GM21447 (cell line): ENCODE measurements around the gene ZKSCAN8.

ENCODE experiments used
- ATAC-seq: cut with Tn5 transposase; IDR thresholded peaks from one replicate; pipeline ENCODE4 v1.9.1; 2021; ENCODE audit not compliant: unreplicated experiment

ZKSCAN8 gene

GRCh38 chr6:28139860-28140543 is 1.7 kb upstream of the ZKSCAN8 start:
- no peak for ATAC-seq

- ATAC-seq = no peak
Observed at GRCh38 chr6:28140616-28141015, 1.1 kb upstream of the ZKSCAN8 start.

- ATAC-seq = no peak
Observed at GRCh38 chr6:28142446-28142845, 763 bp downstream of the ZKSCAN8 start.

GRCh38 chr6:28145231-28145630 is 3.5 kb downstream of the ZKSCAN8 start:
- ATAC-seq = no peak

GRCh38 chr6:28152531-28152930 is 10.8 kb downstream of the ZKSCAN8 start:
- ATAC-seq = no peak

GRCh38 chr6:28153546-28153945 is 11.9 kb downstream of the ZKSCAN8 start:
- no peak for ATAC-seq

- no peak for ATAC-seq
Observed at GRCh38 chr6:28154357-28154756, 12.7 kb downstream of the ZKSCAN8 start.

- ATAC-seq = no peak
Observed at GRCh38 chr6:28158318-28158717, 16.6 kb downstream of the ZKSCAN8 start.

- ATAC-seq = no peak
Observed at GRCh38 chr6:28159029-28159607, 17.4 kb downstream of the ZKSCAN8 start.

- ATAC-seq = no peak
Observed at GRCh38 chr6:28160233-28160632, 18.6 kb downstream of the ZKSCAN8 start.

GRCh38 chr6:28161410-28162079 is 19.9 kb downstream of the ZKSCAN8 start:
- peak; percentile 91 for ATAC-seq

- no peak for ATAC-seq
Observed at GRCh38 chr6:28165563-28165962, 23.9 kb downstream of the ZKSCAN8 start.

- no peak for ATAC-seq
Observed at GRCh38 chr6:28167068-28167467, 25.4 kb downstream of the ZKSCAN8 start.

GRCh38 chr6:28167926-28168325 is 26.2 kb downstream of the ZKSCAN8 start:
- no peak for ATAC-seq

- ATAC-seq = no peak
Observed at GRCh38 chr6:28171271-28171670, 29.6 kb downstream of the ZKSCAN8 start.

- no peak for ATAC-seq
Observed at GRCh38 chr6:28172006-28172405, 30.3 kb downstream of the ZKSCAN8 start.

GRCh38 chr6:28176373-28176772 is 34.7 kb downstream of the ZKSCAN8 start:
- no peak for ATAC-seq

- no peak for ATAC-seq
Observed at GRCh38 chr6:28182255-28182654, 40.6 kb downstream of the ZKSCAN8 start.

- no peak for ATAC-seq
Observed at GRCh38 chr6:28188111-28188979, 46.7 kb downstream of the ZKSCAN8 start.

- no peak for ATAC-seq
Observed at GRCh38 chr6:28200020-28200419, 58.3 kb downstream of the ZKSCAN8 start.

- ATAC-seq = no peak
Observed at GRCh38 chr6:28203201-28203600, 61.5 kb downstream of the ZKSCAN8 start.
